ENCODE measurements around the gene SAMD3. TPM values are rescaled to one million over a fixed set of nuclear protein-coding genes. Genes with fewer than 3 reads are reported as not detected.

Gene SAMD3
- total and polyA plus RNA-seq, 2 experiments from 2014 or later: 0.32 to 0.73 TPM

DNA sequence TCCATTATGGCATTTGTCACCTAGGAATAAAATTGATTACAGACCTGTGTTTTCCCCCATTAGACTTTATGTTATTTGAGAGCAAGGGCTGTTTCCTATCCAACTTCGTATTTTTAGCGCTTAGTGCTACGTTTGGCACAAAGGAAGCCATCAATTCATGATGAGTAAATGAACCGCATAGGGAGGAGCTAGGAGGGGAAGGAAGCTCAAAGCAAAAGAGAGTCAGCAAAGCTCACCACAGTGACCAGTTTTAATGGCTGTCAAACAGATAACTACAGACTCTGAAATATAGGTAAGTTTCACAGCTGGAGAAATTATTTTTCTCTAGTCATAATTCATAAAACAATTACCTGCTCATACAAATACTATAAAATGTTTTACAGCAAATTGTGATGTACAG, 6.9 kb upstream of the SAMD3 start:
- Histone ChIP-seq H4K20me1 (ENCODE audit: insufficient read depth) (no peaks in the 10 kb centered on the region), H3K9me3 (ENCODE audit: low read depth) (no peaks in the 10 kb centered on the region), H3K9ac (no peak overlapping the region), H3K27ac (no peak overlapping the region), H3K4me1 (ENCODE audit: insufficient read depth) (peaks cover 8% of the 10 kb centered on the region; the same call in 1 of the 2 replicates), H3K79me2 (ENCODE audit: insufficient read depth) (no peaks in the 10 kb centered on the region), H3K9me2 (ENCODE audit: insufficient read depth) (no peaks in the 10 kb centered on the region), H3K4me2 (ENCODE audit: unreplicated experiment) (no peak overlapping the region), H3K36me3 (ENCODE audit: low read depth) (no peaks in the 10 kb centered on the region), H3F3A (ENCODE audit: insufficient read depth) (no peaks in the 10 kb centered on the region), H3K4me3 (no peak overlapping the region), H2AFZ (no peak overlapping the region), H3K27me3 (replicated peaks; ENCODE audit: insufficient read depth) (no peaks in the 10 kb centered on the region)
- DNase-seq: no peak
- no peak for TF ChIP-seq EZH2phosphoT487 (IDR thresholded peaks at IDR 0.05; ENCODE audit: insufficient read depth, low read depth)
- no peak for TF ChIP-seq EZH2 (IDR thresholded peaks at IDR 0.05; ENCODE audit: insufficient read depth, poor library complexity, severe bottlenecking)
- 88 to 93% methylated on average over 4 of the region's 4 CpGs for WGBS, 2 experiments (ENCODE audit: low coverage in 1 of 2, low lambda C conversion rate in 2 of 2, missing lambda C conversion rate in 2 of 2)
- in situ Hi-C loops (cut with MboI): no loop called here

DNA sequence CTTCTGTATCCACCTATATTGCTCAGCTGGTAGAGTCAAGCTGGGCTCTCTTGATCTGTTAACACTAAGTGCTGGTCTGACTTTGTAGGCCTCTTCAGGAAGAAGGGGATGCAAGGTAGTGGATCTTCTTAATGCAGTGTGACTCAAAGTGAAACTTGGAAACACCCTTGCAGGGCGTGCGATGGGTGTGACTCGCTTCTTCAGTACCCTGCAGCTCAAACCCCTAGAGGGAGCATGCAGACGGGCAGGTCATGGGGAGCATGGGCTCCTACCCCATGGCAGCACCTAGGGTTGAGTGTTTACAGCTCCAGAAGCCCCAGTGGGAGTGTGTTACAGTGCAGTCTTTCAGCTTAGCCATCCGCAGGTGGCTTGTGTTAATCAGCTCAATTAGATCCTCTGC, 757 bp upstream of the SAMD3 start:
- in situ Hi-C loops (cut with MboI): no loop called here
- Histone ChIP-seq H3K9ac (no peak overlapping the region), H3K4me2 (ENCODE audit: unreplicated experiment) (no peak overlapping the region), H3K4me3 (no peak overlapping the region), H2AFZ (no peak overlapping the region), H3F3A (ENCODE audit: insufficient read depth) (no peaks in the 10 kb centered on the region), H3K9me2 (ENCODE audit: insufficient read depth) (no peaks in the 10 kb centered on the region), H3K36me3 (ENCODE audit: low read depth) (no peaks in the 10 kb centered on the region), H3K79me2 (ENCODE audit: insufficient read depth) (no peaks in the 10 kb centered on the region), H3K27ac (no peak overlapping the region), H3K9me3 (ENCODE audit: low read depth) (no peaks in the 10 kb centered on the region), H3K4me1 (ENCODE audit: insufficient read depth) (no peaks in the 10 kb centered on the region), H4K20me1 (ENCODE audit: insufficient read depth) (no peaks in the 10 kb centered on the region), H3K27me3 (replicated peaks; ENCODE audit: insufficient read depth) (no peaks in the 10 kb centered on the region)
- TF ChIP-seq EZH2phosphoT487 (IDR thresholded peaks at IDR 0.05; ENCODE audit: insufficient read depth, low read depth) (no peak), EZH2 (IDR thresholded peaks at IDR 0.05; ENCODE audit: insufficient read depth, poor library complexity, severe bottlenecking) (no peak)
- DNase-seq: no peak
- WGBS, 2 experiments (ENCODE audit: low coverage in 1 of 2, low lambda C conversion rate in 2 of 2, missing lambda C conversion rate in 2 of 2): 66 to 73% methylated on average over 5 of the region's 5 CpGs

DNA sequence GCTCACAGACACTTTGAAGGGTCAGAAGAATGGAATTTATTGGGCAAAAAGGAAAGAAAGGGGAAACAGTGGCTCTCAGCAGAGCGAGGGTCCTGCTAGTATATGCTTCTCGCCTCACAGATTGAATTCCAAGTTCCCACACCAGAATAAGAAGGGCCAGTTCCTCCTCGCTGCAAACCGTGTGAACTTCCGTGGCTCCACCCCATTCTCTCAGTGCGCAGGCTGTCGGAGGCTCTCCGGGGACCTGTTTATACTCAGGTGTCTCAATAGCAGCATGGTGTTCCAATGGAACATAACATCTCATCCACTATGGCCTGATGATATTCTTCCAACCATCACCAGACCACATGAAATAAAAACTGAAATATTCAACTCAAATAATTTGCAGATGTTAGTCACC, 4.6 kb downstream of the SAMD3 start:
- 80% methylated on average over 8 of the region's 8 CpGs for WGBS, 2 experiments (ENCODE audit: low coverage in 1 of 2, low lambda C conversion rate in 2 of 2, missing lambda C conversion rate in 2 of 2)
- no peaks in the 10 kb centered on the region for H3K9me2 ChIP-seq (ENCODE audit: insufficient read depth)
- no peaks in the 10 kb centered on the region for H3F3A ChIP-seq (ENCODE audit: insufficient read depth)
- H3K27ac ChIP-seq: no peak overlapping the region
- no peaks in the 10 kb centered on the region for H3K36me3 ChIP-seq (ENCODE audit: low read depth)
- H3K79me2 ChIP-seq (ENCODE audit: insufficient read depth): no peaks in the 10 kb centered on the region
- TF ChIP-seq EZH2phosphoT487 (IDR thresholded peaks at IDR 0.05; ENCODE audit: insufficient read depth, low read depth) (no peak), EZH2 (IDR thresholded peaks at IDR 0.05; ENCODE audit: insufficient read depth, poor library complexity, severe bottlenecking) (no peak)
- H3K9ac ChIP-seq: no peak overlapping the region
- in situ Hi-C loops (cut with MboI): no loop called here
- no peak overlapping the region for H2AFZ ChIP-seq
- H3K4me1 ChIP-seq (ENCODE audit: insufficient read depth): no peaks in the 10 kb centered on the region
- no peak overlapping the region for H3K4me2 ChIP-seq (ENCODE audit: unreplicated experiment)
- no peak for DNase-seq
- H4K20me1 ChIP-seq (ENCODE audit: insufficient read depth): no peaks in the 10 kb centered on the region
- H3K4me3 ChIP-seq: no peak overlapping the region
- H3K9me3 ChIP-seq (ENCODE audit: low read depth): no peaks in the 10 kb centered on the region
- no peaks in the 10 kb centered on the region for H3K27me3 ChIP-seq (replicated peaks; ENCODE audit: insufficient read depth)

DNA sequence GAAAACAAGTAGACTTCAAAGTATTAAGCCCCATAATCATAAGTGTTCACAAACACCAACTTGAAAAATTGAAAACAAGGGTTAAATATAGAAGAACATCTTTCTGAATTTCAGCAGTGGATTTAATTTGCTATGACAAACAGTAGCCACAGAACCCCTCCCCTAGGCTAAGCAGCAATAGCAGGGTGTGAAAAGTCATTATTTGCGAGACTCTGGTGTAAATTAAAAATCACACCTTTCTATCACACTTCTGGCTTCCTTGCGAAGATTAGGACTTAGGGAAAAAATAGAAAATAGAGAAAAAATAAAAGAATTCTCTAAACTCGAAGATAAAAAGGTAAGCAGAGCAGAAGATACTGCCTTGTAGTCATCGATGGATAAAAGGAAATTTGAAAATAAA, 6.1 kb downstream of the SAMD3 start:
- no peaks in the 10 kb centered on the region for H3K9me2 ChIP-seq (ENCODE audit: insufficient read depth)
- no peaks in the 10 kb centered on the region for H3K27me3 ChIP-seq (replicated peaks; ENCODE audit: insufficient read depth)
- H3K4me3 ChIP-seq: no peak overlapping the region
- H3K4me1 ChIP-seq (ENCODE audit: insufficient read depth): no peaks in the 10 kb centered on the region
- no peaks in the 10 kb centered on the region for H4K20me1 ChIP-seq (ENCODE audit: insufficient read depth)
- no peak overlapping the region for H3K9ac ChIP-seq
- 87 to 91% methylated on average over 4 of the region's 4 CpGs for WGBS, 2 experiments (ENCODE audit: low coverage in 1 of 2, low lambda C conversion rate in 2 of 2, missing lambda C conversion rate in 2 of 2)
- no peaks in the 10 kb centered on the region for H3F3A ChIP-seq (ENCODE audit: insufficient read depth)
- no peak for DNase-seq
- no peaks in the 10 kb centered on the region for H3K9me3 ChIP-seq (ENCODE audit: low read depth)
- in situ Hi-C loops (cut with MboI): no loop called here
- H2AFZ ChIP-seq: no peak overlapping the region
- no peak overlapping the region for H3K4me2 ChIP-seq (ENCODE audit: unreplicated experiment)
- no peaks in the 10 kb centered on the region for H3K36me3 ChIP-seq (ENCODE audit: low read depth)
- H3K27ac ChIP-seq: no peak overlapping the region
- H3K79me2 ChIP-seq (ENCODE audit: insufficient read depth): no peaks in the 10 kb centered on the region
- no peak for TF ChIP-seq EZH2phosphoT487 (IDR thresholded peaks at IDR 0.05; ENCODE audit: insufficient read depth, low read depth)
- no peak for TF ChIP-seq EZH2 (IDR thresholded peaks at IDR 0.05; ENCODE audit: insufficient read depth, poor library complexity, severe bottlenecking)

DNA sequence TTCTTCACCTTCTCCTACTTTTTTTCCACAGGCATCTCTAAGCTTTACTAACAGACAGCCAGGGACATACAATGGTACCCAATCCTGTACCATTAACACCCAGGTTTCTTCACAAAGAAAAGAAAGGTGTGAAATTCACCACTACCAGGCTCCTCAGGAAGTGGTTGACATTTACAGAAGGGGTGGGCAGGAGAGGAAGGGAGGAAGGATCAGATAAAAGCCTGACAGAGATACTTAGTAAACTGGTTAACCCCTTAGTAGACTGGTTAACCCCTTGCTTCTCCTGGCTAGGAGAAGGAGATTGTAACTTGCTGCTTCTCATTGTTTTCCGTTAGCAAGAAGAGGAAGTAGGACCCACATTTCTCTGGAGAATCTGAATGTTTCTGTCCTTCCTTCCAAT, 7.2 kb downstream of the SAMD3 start:
- whole genome bisulfite sequencing, 2 experiments (ENCODE audit: low coverage in 1 of 2, low lambda C conversion rate in 2 of 2, missing lambda C conversion rate in 2 of 2): 89 to 95% methylated on average over 1 of the region's 1 CpG

More for the DNA sequence above, 7.2 kb downstream of the SAMD3 start:
- Histone ChIP-seq H3K27me3 (replicated peaks; ENCODE audit: insufficient read depth) (no peaks in the 10 kb centered on the region), H2AFZ (no peak overlapping the region), H3K4me3 (no peak overlapping the region), H3K27ac (no peak overlapping the region), H3K79me2 (ENCODE audit: insufficient read depth) (no peaks in the 10 kb centered on the region), H3F3A (ENCODE audit: insufficient read depth) (no peaks in the 10 kb centered on the region), H3K9ac (no peak overlapping the region), H4K20me1 (ENCODE audit: insufficient read depth) (no peaks in the 10 kb centered on the region), H3K9me2 (ENCODE audit: insufficient read depth) (no peaks in the 10 kb centered on the region), H3K4me2 (ENCODE audit: unreplicated experiment) (no peak overlapping the region), H3K4me1 (ENCODE audit: insufficient read depth) (no peaks in the 10 kb centered on the region), H3K36me3 (ENCODE audit: low read depth) (no peaks in the 10 kb centered on the region), H3K9me3 (ENCODE audit: low read depth) (no peaks in the 10 kb centered on the region)
- in situ Hi-C loops (cut with MboI): no loop called here
- TF ChIP-seq EZH2phosphoT487 (IDR thresholded peaks at IDR 0.05; ENCODE audit: insufficient read depth, low read depth): no peak
- TF ChIP-seq EZH2 (IDR thresholded peaks at IDR 0.05; ENCODE audit: insufficient read depth, poor library complexity, severe bottlenecking): no peak
- DNase-seq: no peak

Measured in GM23248 (cell line).